GM19324 (cell line): ENCODE results near the gene TSC22D4.

ENCODE experiments used
- ATAC-seq: cut with Tn5 transposase; IDR thresholded peaks from one replicate; pipeline ENCODE4 v1.9.1; 2021; ENCODE audit warnings: mild to moderate bottlenecking, moderate library complexity; ENCODE audit not compliant: unreplicated experiment, low FRiP score

Gene TSC22D4

DNA sequence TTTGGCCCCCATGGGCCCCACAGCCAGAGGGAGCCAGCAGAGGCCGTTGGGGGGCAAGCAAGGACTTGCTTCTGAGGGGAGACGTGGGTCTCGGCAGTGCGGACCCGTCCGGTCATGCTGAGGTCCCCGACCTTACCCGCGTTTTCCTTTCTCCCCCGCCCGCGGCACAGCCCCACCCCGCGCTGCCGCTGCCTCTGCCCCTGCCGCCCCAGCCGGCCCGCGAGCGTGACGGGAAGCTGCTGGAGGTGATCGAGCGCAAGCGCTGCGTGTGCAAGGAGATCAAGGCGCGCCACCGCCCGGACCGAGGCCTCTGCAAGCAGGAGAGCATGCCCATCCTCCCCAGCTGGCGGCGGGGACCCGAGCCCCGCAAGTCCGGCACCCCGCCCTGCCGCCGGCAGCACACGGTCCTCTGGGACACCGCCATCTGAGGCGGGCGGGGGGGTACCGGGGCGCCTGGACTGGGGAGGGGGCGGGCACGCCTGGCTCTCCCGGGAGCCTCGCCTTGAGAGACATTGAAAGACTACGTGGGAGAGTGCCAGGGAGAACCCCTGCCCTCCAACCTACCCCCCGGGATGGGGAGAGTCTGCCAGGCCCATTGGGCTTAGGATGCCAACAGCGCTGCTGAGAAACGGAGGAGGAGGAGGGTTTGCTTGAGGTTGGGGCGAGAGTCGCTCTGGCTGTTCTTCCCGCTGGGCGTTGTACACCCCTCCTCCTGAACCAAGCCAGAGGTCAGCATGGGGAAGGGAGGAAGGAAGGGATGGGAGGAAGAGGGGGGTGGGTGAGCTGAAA lies 14.7 kb upstream of the TSC22D4 start:
- ATAC-seq: no peak

DNA sequence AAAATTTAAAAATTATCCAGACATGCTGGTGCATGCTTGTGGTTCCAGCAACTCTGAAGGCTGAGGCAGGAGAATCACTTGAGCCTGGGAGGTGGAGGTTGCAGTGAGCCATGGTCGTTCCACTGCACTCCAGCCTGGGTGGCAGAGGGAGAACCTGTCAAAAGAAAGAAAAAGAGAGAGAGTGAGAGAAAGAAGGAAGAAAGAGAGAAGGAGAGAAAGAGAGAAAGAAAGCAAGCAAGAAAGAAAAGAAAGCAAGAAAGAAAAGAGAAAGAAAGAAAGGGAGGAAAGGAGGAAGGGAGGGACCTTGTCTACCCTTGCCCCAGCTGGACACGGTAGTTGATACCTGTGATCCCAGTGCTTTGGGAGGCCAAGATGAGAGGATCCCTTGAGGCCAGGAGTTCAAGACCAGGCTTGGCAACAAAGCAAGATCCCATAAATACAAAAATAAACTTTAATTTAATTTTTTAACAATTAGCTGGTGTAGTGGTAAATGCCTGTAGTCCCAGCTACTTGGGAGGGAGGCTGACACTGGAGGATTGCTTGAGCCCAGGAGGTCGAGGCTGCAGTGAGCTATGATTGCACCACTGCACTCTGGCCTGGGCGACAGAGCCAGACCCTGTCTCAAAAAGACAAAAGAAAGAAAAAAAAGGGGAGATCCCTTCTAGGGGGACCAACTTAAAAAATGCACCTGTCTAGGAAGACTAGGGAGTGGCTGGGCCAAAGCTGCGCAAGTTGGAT lies 13.9 kb upstream of the TSC22D4 start:
- no peak for ATAC-seq

DNA sequence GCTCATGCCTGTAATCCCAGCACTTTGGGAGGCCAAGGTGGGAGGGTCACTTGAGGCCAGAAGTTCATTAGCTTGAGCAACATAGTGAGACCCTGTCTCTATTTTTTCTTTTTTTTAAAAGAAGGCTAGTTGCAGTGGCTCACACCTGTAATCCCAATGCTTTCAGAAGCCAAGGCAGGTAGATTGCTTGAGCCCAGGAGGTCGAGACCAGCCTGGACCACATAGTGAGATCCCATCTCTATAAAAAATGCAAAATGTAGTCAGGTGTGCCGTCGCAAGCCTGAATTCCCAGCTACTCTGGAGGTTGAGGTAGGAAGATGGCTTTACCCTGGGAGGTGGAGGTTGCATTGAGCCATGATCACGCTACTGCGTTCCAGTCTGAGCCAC lies 12.2 kb upstream of the TSC22D4 start:
- ATAC-seq: no peak

DNA sequence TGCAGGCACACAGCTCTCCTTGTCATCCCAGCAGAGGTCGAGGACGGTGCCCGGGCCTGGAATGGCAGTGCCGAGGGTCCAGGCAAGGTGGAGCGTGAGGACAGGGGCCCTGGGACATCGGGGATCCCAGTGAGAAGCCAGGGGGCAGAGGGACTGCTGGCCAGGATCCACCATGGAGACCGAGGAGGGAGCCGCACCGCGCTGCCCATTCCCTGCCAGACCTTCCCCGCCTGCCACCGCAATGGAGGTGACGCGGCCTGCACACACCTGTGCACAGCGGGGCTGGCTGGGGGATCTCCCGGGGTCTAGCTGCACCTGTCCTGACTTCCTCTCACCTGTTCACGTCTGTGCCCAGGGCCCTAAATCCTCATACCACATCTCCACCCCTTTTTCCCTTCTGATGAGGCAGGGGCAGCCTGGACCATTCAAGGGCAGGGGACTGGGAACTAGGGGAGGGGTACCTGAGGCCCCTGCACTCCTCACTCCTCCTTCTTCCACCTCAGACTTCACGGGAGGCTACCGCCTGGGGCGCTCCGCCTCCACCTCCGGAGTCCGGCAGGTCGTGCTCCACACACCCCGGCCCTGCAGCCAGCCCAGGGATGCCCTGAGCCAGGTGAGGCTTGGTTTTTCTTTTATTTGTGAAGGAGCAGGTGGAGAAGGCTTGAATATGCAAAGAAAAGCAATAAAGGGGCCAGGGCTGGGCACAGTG lies 11.6 kb upstream of the TSC22D4 start:
- no peak for ATAC-seq

DNA sequence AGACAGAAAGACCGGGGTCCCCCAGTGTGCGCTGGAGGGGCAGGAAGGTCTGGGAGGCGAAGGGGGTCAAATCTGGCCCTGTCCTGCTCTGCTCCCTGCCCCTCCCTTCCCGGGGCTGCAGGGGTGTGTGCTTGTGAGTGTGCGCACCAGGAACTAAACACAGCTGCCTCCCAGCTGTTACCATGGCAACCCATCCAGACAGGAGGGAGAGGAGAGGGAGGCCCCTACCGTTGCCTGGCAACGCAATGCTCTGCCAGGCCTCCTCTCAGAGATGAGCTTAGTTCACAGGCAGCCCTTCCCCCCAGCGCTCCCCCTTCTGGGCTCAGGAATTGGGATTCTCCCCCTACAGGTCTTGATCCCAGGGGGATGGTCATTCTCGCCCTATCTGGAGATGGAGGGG lies 10.8 kb upstream of the TSC22D4 start:
- no peak for ATAC-seq

DNA sequence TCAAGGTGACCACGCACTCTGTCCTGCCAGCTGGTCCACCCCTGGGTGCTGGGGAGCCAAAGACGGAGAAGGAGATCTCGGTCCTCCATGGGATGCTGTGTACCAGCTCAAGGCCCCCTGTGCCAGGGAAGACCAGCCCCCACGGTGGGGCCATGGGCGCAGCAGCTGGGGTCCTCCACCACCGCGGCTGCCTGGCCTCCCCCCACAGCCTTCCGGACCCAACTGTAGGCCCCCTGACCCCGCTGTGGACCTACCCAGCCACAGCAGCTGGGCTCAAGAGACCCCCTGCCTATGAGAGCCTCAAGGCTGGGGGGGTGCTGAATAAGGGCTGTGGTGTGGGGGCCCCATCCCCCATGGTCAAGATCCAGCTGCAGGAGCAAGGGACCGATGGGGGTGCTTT lies 10.1 kb upstream of the TSC22D4 start:
- no peak for ATAC-seq

DNA sequence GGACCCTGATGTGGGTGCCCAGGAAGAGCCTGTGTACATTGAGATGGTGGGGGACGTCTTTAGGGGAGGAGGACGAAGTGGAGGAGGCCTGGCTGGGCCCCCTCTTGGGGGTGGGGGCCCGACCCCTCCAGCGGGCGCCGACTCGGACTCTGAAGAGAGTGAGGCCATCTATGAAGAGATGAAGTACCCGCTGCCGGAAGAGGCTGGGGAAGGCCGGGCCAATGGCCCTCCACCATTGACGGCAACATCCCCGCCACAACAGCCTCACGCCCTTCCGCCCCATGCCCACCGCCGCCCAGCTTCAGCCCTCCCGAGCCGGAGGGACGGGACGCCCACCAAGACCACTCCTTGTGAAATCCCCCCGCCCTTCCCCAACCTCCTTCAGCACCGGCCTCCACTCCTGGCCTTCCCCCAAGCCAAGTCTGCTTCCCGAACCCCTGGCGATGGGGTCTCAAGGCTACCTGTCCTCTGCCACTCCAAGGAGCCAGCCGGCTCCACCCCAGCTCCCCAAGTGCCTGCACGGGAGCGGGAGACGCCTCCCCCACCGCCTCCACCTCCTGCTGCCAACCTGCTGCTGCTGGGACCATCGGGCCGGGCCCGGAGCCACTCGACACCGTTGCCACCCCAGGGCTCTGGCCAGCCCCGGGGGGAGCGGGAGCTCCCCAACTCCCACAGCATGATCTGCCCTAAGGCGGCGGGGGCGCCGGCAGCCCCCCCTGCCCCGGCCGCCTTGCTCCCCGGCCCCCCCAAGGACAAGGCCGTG lies 9.5 kb upstream of the TSC22D4 start:
- ATAC-seq: no peak

DNA sequence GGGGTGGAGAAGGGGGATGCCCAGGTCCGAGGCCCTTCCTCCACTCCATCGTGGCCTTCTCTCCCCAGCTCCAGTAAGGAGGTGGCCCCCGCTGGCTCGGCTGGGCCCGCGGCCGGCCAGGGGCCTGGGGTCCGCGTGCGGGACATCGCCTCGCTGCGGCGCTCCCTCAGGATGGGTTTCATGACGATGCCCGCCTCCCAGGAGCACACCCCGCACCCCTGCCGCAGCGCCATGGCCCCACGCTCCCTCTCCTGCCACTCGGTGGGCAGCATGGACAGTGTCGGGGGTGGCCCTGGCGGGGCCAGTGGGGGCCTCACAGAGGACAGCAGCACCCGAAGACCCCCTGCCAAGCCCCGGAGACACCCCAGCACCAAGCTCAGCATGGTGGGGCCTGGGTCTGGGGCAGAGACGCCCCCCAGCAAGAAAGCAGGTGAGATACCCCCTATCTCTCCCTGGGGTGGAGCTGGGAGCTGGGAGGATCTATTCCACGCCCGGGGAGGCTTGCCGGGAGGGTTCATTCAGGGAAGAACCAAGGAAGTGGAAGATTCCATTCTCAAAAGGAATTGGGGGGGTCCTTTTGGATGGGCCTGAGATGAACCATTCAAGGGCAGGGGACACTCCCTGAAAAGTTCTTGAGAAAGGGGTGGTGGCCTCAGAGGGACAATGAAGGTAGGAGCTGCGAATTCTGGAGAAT lies 7.9 kb upstream of the TSC22D4 start:
- ATAC-seq: no peak

DNA sequence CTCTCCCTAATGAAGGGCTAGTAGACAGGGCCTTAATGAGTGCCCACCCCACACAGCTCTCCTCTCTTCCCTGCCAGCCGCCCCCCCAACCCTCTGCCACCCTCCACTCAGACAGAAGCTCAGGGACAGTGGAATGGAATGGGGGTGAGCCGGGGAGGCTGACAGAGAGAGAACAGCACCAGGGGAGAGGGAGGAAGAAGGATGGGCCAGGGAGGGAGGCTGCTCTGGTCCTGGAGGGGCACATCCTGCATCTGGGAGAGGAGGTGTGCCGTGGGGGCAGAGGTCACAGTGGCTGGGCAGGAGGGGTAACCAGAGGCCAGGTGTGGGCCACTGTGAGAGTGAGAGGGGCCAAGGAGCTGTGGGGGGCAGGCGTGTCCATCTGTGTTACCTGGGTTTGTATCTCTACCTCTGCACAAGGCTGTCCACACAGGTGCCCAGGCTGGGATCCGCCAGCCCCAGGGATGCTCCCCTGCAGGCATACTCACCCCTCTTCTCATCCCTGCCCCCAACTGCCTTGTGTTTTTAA lies 7.2 kb upstream of the TSC22D4 start:
- ATAC-seq: no peak

DNA sequence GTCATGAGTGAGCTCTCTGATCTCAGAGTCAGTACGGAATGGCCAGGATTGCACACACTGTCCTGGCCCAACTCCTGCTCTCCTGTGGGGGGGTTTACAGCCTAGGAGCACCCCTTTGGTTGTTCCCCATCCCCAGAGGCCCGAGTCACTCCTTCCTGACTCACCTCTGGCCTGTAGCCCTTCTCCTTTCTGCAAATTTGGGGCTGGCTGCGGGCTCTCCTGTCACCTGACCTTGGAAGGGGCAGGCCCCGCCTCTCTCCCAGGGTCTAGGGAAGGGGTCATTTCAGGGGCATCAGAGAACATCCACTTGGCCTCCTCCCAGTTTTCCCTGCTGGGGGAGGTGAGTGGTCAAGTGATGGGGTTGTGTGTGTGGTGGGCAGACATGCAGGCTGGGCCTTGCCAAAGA lies 6.5 kb upstream of the TSC22D4 start:
- ATAC-seq: no peak

DNA sequence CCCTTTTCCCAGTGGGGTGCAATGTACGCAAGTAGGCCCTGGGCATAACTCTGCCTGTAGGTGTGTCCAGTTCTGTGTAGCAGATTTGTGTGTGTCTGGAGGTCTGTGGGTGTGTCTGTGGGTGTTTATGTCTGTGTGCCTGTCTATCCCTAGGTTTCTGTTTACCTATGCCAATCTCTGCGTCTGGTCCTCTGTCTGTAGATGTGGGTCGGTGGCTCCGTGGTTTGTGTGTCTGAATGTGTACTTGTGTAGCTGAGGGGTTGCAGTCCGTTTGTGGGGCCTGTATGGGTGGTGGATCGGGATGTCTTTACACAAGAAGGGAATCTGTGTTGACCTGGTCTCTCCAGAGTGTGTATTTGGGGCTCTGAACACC lies 5.6 kb upstream of the TSC22D4 start:
- no peak for ATAC-seq

DNA sequence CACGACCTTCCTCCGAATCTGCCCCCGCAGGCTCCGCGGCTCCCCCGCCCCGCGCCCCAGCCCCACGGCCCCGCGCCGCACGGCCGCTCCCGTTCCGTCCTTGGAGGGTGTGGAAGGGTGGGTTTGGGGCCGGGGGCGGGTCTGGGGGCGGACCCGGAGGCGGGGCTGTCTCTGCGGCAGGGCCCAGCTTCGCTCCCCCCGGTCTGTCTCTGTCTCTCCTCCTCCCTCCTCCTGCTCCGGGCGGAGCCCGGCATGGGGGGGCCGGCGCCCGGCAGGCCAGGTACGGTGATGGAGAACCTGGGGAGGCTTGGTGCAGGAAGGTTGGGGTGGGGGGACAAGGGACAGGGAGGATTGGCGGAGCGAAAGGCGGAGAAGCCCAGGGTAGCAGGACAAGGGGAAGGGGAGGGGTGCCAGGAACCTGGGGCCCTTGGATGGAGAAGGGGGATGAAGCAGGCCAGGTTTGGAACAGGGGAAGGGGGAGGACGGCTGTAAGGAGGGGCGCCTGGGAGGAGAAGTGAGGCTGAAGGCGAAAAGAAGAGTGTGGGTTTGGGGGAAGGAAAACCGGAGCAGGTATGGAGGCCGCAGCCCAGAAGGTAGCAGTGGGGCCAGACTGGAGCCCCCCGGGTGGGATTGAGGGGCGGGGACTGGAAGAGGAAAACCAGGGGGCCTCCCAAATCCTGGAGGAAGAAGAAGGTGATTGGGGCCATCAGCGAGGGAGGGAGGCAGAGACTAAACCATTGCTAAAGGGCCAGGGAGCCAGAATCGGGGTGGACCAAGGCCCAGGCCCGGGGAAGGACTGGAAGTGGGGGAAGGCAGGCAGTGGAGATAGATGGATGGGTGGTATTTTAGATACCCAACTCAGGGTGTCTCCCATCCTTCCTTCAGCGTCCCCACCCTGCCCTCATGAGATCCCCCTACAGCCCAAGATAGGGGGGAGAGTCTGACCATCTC lies 5.0 kb upstream of the TSC22D4 start, which contains the start of gene NYAP1:
Gene NYAP1 (plus strand): TSS at position 206 of the 951 bp plus-strand sequence. CDS start 1,385 bp downstream, outside the sequence.
- peak; percentile 2 for ATAC-seq

DNA sequence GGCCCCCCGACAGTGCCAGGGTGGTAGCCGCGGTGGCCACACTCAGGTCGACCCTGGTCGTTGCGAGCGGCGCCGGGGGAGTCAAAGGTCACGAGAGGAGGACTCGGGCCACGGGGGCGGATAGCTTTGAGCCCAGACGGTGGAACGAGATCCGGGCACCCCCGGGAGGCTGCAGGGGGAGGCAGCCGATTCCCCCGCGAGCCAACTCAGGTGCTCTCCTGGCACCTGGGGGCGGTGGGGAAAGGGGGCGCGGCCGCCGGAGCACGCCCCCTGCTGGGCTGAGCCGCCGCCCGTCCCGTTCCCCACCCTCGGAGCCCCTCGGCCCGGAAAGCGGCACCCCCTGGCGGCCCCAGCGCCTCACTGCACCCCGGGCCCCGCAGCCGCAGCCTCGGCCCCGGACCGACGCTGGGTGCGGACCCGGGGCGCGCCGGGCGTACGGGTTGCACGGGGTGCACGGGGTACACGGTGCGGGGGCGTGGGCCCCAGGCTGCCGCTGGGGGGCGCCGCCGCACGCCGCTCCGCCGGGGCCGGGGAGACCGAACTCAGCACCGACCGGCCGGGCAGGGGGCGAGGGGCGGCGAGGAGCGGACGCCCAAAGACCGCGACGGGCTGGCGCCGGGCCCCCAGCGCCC lies 4.2 kb upstream of the TSC22D4 start:
- peak; percentile 51 for ATAC-seq

DNA sequence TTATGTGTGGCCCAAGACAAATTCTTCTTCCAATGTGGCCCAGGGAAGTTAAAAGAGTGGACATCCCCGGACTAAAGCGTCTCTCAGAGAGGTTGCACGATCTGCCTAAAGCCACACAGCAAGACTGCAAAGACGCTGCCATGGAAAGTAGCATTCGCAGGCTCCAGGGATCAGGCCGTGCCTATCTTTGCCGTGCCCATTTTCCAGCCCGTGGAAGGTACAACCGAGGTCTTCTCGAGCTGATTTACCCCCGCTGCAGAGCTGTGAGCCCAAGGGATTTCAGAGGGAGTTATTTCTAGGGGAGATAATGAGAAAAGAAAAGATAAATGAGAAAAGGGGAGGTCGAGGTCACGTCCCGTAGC lies 3.7 kb upstream of the TSC22D4 start:
- ATAC-seq: no peak

DNA sequence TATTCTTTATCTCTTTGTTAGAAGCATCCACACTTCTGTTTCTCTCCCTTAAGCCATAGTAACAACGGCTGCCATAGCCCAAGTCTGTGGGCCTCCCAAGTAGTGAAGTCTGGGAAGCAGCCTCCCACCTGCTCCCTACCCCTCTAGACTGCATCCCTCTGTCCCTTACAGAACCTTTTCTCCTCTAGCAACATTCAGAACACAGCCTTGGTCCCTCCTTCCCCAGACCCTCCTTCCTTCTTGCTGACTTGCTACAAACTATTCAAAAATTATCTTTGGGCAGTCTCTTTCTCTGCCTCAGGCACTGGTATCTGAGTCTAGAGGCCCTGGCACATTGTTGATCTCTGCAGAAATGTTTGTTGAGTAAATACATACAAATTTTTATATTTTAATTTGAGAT lies 2.5 kb upstream of the TSC22D4 start:
- no peak for ATAC-seq

DNA sequence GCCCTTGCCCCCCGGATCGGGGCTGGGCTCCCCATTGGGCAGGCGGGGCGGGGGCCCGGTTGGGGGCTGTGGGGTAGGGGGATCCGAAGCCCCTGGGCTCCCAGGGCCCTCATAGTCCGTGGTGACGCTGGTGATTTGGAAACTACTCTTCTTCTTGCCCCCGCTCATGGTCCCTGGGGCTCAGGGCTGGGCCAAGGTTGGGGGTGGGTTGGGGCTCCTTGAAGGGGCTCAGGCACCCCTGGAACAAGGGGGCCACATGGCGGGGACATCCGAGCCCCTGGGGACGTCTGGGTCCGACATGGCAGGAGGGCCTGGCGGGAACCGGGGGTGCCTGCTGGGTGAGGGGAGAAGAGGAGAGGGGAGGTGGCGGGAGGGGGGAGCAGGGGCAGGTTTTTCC lies 1.1 kb downstream of the TSC22D4 start:
- no peak for ATAC-seq

DNA sequence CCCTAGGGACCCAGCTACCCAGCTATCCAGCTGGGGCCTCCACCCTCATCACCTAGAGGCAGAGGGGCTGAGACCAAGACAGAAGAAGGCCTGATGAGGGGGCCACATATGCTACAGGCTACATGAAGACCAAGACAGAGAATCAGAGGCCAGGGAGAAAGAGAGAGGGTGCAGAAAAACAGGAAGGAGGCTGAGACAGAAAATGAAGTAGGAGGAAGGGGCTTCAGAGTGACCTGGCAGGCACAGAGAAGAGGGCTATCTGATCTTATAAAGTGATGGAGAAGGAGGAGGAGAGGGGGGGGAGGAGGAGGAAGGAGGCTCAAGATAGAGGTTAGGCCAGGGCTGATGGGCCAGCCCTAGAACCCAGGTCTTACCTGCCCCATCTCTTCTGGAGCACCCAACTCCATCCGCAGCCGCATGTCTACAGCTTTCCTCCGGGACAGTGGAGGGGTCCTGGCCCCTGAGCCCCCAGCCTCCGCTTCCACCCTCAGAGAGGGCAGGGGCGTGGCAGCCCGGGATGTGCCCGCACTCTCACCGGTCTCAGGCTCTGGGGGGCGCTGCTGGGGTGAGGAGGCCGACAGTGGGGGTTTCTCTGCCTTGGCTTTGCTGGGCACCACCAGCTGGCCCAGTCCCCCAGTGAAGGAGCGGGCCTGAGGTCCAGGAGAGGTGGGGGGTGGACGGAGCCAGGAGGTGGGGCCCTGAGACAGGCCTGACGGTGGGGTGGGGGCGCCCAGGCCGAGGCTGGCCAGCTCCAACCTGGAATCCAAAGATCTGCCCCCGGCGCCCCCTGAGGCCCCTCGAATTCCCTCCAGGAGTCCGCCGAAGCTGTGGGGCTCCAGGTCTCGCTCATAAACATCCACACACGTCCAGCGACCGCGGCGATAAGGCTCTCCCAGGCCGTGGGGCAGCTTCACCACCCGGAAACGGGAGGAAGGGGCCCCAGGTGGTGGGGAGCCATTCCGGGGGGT lies 1.8 kb downstream of the TSC22D4 start:
- no peak for ATAC-seq
